ENCODE data around the gene PARD3.
A peak's percentile ranks its signal among the peaks of the same experiment; 100 is the strongest.

The PARD3 gene

DNA sequence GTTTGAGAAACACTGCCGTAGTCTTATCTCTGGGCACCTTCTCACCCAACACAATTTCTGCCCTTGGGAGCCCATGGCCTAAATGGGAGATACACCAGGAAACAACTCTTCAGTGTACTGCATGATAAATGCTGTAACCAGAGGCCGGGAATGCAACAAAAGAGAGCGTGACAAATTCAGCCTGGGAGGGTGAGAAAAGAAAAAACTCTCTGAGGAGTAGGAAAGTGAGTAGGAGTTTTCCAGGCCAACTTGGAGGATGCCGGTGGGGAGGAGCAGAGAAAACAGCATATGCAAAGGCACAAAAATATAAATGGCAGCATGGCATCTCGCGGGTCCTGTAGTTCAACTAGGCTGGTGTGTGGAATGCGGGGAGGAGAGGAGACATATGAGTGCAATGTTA is 624.5 kb downstream of the PARD3 start:
- H3K9me3 ChIP-seq (ENCODE audit: control insufficient read depth, low read length), result no peaks in the 10 kb centered on the region
- 56 to 59% methylated on average over 2 to 7 of the region's 7 CpGs for WGBS, 2 experiments (ENCODE audit: insufficient coverage in 2 of 2)
- no peak overlapping the region for H3K4me3 ChIP-seq (ENCODE audit: extremely low read depth, insufficient read depth, low read length, poor library complexity, severe bottlenecking)
- peaks cover 43% of the 10 kb centered on the region for H3K4me1 ChIP-seq (ENCODE audit: control insufficient read depth, insufficient read depth, low read length, poor library complexity, severe bottlenecking)
- H3K27ac ChIP-seq (ENCODE audit: low read depth, low read length, severe bottlenecking), result peak overlapping the region; percentile 47
- H3K36me3 ChIP-seq (ENCODE audit: control insufficient read depth, insufficient read depth, low read length), result no peaks in the 10 kb centered on the region

DNA sequence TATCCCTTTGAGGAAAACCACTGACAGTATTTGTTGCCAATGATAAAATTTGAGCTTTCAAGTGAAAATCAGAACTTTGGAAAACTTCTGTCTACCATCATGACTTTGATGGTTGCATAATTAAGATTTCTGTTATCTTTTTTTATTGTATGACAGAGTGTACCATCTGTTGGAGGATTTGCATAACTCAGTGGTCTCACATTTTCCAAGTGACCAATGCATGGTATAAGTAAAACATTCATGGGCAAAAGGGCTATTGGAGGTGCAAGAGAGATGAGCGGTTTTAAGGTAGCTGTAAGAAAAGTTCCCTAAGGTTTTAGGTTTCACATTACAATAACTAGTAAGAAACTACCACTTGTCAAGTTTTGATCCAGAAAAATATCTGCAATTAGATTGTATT is 625.3 kb downstream of the PARD3 start:
- no CpG with 5 or more reads among the region's 1 CpG for WGBS, 2 experiments (ENCODE audit: insufficient coverage in 2 of 2)
- no peaks in the 10 kb centered on the region for H3K36me3 ChIP-seq (ENCODE audit: control insufficient read depth, insufficient read depth, low read length)
- H3K27ac ChIP-seq (ENCODE audit: low read depth, low read length, severe bottlenecking), result no peak overlapping the region
- peaks cover 40% of the 10 kb centered on the region for H3K4me1 ChIP-seq (ENCODE audit: control insufficient read depth, insufficient read depth, low read length, poor library complexity, severe bottlenecking)
- no peak overlapping the region for H3K4me3 ChIP-seq (ENCODE audit: extremely low read depth, insufficient read depth, low read length, poor library complexity, severe bottlenecking)
- no peaks in the 10 kb centered on the region for H3K9me3 ChIP-seq (ENCODE audit: control insufficient read depth, low read length)

DNA sequence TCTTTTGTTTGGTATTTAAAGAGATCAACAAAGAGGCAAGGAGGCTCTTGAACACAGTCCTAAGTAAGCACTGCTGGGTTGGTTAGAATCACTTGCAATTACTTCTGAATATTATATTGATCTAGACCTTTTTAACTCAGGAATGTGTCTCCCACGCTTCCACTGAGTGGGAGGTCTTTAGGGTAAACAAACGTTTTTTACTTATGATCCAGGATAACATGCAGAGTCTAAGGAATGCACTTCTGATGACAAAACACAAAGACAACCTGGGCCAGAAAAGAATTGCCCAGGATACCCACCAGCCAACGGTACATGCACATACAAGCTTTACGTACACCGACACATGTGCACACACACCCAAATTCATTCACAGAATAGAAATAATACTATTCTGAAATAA is 626.9 kb downstream of the PARD3 start:
- no peak overlapping the region for H3K27ac ChIP-seq (ENCODE audit: low read depth, low read length, severe bottlenecking)
- no peak overlapping the region for H3K4me3 ChIP-seq (ENCODE audit: extremely low read depth, insufficient read depth, low read length, poor library complexity, severe bottlenecking)
- 75 to 87% methylated on average over 2 to 3 of the region's 5 CpGs for WGBS, 2 experiments (ENCODE audit: insufficient coverage in 2 of 2)
- peaks cover 31% of the 10 kb centered on the region for H3K4me1 ChIP-seq (ENCODE audit: control insufficient read depth, insufficient read depth, low read length, poor library complexity, severe bottlenecking)
- no peaks in the 10 kb centered on the region for H3K36me3 ChIP-seq (ENCODE audit: control insufficient read depth, insufficient read depth, low read length)
- H3K9me3 ChIP-seq (ENCODE audit: control insufficient read depth, low read length), result no peaks in the 10 kb centered on the region

DNA sequence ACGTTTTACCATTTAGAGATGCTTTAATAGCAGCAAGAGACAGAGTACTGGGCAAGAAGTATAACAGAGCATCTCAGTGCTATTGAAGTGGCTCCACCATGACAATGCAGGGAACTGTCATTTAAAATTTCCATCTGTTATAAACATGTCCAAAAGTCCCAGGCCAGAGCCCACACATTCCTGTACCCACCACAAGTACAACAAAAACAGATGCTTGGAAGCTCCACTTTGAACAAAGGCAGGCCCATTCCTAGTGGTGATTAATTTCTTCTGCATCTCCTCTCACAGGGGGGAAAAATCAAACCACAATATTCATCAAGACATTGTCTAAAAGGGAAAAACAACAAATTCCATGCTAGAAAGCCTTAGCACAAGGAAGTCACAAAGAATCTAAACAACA is 627.9 kb downstream of the PARD3 start:
- H3K9me3 ChIP-seq (ENCODE audit: control insufficient read depth, low read length), result no peaks in the 10 kb centered on the region
- no peaks in the 10 kb centered on the region for H3K36me3 ChIP-seq (ENCODE audit: control insufficient read depth, insufficient read depth, low read length)
- WGBS, 2 experiments (ENCODE audit: insufficient coverage in 2 of 2), result 64 to 88% methylated on average over 1 of the region's 1 CpG
- H3K4me1 ChIP-seq (ENCODE audit: control insufficient read depth, insufficient read depth, low read length, poor library complexity, severe bottlenecking), result peaks cover 31% of the 10 kb centered on the region
- H3K4me3 ChIP-seq (ENCODE audit: extremely low read depth, insufficient read depth, low read length, poor library complexity, severe bottlenecking), result no peak overlapping the region
- H3K27ac ChIP-seq (ENCODE audit: low read depth, low read length, severe bottlenecking), result peak overlapping the region; percentile 42

DNA sequence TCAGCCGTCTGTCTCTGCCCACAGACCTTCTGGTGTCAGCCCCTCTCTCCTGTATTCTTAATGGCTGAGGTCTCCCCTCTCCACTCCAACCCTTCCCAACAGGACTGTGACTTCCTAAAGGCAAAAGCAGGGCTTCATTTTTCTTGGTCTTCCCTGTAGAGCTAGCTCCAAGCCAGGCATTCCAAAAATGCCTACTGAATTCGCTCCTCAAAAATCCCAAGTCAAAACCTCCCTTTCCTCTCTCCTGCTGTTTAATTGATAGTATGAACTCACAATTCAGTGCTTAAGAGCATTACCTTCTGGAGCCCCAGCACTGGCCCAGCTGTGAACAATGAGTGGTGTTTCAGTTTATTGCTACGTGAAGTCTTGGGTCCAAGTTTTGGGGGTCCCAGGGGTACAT is 628.4 kb downstream of the PARD3 start:
- H3K36me3 ChIP-seq (ENCODE audit: control insufficient read depth, insufficient read depth, low read length), result no peaks in the 10 kb centered on the region
- H3K4me3 ChIP-seq (ENCODE audit: extremely low read depth, insufficient read depth, low read length, poor library complexity, severe bottlenecking), result no peak overlapping the region
- no peaks in the 10 kb centered on the region for H3K9me3 ChIP-seq (ENCODE audit: control insufficient read depth, low read length)
- peaks cover 30% of the 10 kb centered on the region for H3K4me1 ChIP-seq (ENCODE audit: control insufficient read depth, insufficient read depth, low read length, poor library complexity, severe bottlenecking)
- peak overlapping the region; percentile 42 for H3K27ac ChIP-seq (ENCODE audit: low read depth, low read length, severe bottlenecking)
- 73 to 94% methylated on average over 2 of the region's 3 CpGs for WGBS, 2 experiments (ENCODE audit: insufficient coverage in 2 of 2)

DNA sequence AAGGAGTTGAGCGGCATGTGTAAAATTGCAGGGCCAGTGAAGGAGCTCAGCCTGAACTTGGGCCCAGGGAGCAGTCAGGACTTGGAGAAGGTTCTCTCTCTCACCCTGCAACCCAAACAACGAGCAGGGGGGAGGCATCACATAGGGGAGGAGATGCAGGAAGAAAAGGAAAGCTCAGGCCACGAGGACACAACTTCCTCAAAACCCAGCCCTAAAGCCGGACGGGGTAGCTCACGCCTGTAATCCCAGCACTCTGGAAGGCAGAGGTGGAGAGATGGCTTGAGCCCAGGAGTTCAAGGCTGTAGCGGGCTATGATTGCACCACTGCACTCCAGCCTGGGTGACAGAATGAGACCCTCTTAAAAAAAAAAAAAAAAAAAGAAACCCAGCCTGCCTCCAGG is 629.1 kb downstream of the PARD3 start:
- no peaks in the 10 kb centered on the region for H3K36me3 ChIP-seq (ENCODE audit: control insufficient read depth, insufficient read depth, low read length)
- H3K4me1 ChIP-seq (ENCODE audit: control insufficient read depth, insufficient read depth, low read length, poor library complexity, severe bottlenecking), result peaks cover 23% of the 10 kb centered on the region
- no peak overlapping the region for H3K27ac ChIP-seq (ENCODE audit: low read depth, low read length, severe bottlenecking)
- H3K4me3 ChIP-seq (ENCODE audit: extremely low read depth, insufficient read depth, low read length, poor library complexity, severe bottlenecking), result no peak overlapping the region
- H3K9me3 ChIP-seq (ENCODE audit: control insufficient read depth, low read length), result no peaks in the 10 kb centered on the region
- WGBS, 2 experiments (ENCODE audit: insufficient coverage in 2 of 2), result 89 to 94% methylated on average over 2 to 4 of the region's 7 CpGs

DNA sequence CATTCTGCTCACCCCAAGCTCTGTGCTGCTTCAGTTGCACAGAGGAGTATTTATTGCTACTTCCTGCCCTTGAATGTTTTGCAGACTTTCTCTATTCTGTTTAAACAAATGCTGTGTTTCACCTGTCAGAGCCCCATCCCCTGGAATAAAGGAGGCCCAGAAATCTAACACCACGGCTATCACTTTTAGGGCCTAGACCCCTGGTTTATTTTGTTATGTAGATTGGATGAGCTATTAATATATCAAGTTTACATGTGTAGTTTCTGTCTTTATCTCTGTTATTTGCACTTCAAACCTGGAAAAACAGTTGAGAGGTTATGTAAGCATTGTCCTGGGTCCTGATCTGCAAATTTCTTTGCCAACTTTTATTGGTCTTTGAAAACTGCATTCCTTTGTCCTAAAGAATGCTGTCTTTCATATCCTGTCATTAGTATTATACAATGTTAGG is 630.1 kb downstream of the PARD3 start:
- no CpG with 5 or more reads among the region's 1 CpG for WGBS, 2 experiments (ENCODE audit: insufficient coverage in 2 of 2)
- H3K27ac ChIP-seq (ENCODE audit: low read depth, low read length, severe bottlenecking), result peak overlapping the region; percentile 73
- H3K4me1 ChIP-seq (ENCODE audit: control insufficient read depth, insufficient read depth, low read length, poor library complexity, severe bottlenecking), result peaks cover 15% of the 10 kb centered on the region
- no peak overlapping the region for H3K4me3 ChIP-seq (ENCODE audit: extremely low read depth, insufficient read depth, low read length, poor library complexity, severe bottlenecking)
- no peaks in the 10 kb centered on the region for H3K36me3 ChIP-seq (ENCODE audit: control insufficient read depth, insufficient read depth, low read length)
- no peaks in the 10 kb centered on the region for H3K9me3 ChIP-seq (ENCODE audit: control insufficient read depth, low read length)

DNA sequence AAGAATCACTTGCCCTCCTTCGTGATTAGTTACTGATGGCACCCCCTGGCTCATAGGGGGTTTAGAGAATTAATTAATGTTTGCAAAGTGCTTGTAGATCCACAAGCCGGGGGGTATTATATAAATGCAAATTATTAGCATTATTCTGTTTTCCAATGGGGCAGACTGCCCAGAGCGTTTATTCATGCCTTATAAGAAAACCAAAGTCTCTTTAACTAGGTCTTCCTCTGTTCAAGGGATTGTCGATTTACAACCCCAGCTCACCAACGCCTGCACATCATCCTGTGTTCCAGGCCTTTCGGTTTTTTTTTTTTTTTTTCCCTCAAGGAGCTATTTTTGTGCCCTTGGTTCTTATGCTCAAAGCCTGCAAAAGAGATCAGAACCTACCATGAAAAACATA is 630.7 kb downstream of the PARD3 start:
- Histone ChIP-seq H3K9me3 (ENCODE audit: control insufficient read depth, low read length) (no peaks in the 10 kb centered on the region), H3K27ac (ENCODE audit: low read depth, low read length, severe bottlenecking) (peak overlapping the region; percentile 73), H3K4me1 (ENCODE audit: control insufficient read depth, insufficient read depth, low read length, poor library complexity, severe bottlenecking) (peaks cover 16% of the 10 kb centered on the region), H3K4me3 (ENCODE audit: extremely low read depth, insufficient read depth, low read length, poor library complexity, severe bottlenecking) (no peak overlapping the region), H3K36me3 (ENCODE audit: control insufficient read depth, insufficient read depth, low read length) (no peaks in the 10 kb centered on the region)
- 59 to 60% methylated on average over 3 of the region's 6 CpGs for WGBS, 2 experiments (ENCODE audit: insufficient coverage in 2 of 2)

DNA sequence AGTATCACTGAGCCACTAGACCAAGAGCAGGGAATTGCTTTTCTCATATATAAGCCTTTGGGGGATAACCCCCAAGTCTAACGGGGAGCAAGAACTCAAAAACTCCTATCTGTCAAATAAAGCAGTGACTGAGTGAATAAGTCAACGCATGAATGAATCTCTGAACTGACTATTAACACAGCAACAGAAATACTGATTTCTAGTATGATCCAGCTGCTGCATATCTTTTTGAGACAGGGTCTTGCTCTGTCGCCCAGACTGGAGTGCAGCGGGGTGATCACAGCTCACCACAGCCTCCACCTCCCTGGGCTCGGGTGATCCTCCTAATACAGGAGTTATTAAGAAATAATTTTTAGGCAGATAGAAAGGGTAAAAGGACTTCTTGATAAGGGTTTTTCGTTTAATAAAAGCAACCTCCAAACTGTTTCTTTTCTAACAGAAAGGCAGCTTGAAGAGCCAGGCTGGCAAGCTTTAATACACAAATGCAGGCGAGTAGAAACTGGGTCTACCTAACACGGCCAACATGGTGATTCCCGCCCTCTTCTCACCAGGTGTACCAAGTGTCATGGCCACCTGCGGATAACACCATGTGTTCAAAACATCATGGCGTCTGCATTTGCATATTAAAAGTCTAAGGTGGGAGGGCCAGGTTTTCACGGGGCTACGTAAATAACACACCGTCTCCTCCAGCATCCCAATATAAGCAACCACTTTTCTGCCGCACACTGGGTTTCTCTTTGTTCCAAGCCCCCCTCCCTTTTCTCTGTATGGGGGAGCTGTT is 631.9 kb downstream of the PARD3 start:
- Histone ChIP-seq H3K4me1 (ENCODE audit: control insufficient read depth, insufficient read depth, low read length, poor library complexity, severe bottlenecking) (peaks cover 27% of the 10 kb centered on the region), H3K27ac (ENCODE audit: low read depth, low read length, severe bottlenecking) (no peak overlapping the region), H3K36me3 (ENCODE audit: control insufficient read depth, insufficient read depth, low read length) (no peaks in the 10 kb centered on the region), H3K4me3 (ENCODE audit: extremely low read depth, insufficient read depth, low read length, poor library complexity, severe bottlenecking) (no peak overlapping the region), H3K9me3 (ENCODE audit: control insufficient read depth, low read length) (no peaks in the 10 kb centered on the region)
- WGBS, 2 experiments (ENCODE audit: insufficient coverage in 2 of 2), result 73 to 82% methylated on average over 8 to 10 of the region's 15 CpGs

DNA sequence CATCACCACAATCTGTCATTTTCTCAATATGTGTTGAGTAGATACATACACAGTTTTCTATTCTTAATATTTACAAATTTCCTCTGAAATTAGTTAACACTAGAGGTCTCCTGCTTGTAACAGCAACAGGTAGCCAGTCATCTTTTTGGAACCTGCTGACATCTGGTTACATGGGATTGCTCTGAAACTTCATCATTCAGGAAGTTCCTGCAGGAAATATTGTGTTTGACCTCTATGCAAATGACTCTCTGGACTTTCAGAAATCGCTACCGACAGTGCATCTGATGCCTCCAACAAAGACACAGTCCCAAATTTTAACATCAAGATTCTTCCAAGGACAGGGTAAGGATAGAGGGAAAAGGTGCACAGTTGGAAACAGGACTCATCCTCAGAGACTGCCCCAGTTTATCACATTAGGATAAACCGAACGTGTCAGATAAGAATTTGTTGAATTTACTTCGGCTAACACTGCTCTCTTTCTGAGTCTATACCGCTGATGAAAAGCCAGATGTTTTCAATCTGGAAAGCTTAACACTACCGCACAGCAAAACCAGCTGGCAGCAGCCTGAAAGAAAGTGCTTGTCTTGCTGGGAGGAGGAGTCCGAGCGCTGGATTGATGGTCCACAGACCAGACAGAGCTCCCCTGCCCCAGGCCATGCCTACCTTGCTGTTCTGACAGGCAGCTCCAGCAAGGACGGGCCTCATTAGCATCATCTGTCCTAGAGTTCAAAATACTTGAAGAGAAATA is 633.4 kb downstream of the PARD3 start:
- no peaks in the 10 kb centered on the region for H3K9me3 ChIP-seq (ENCODE audit: control insufficient read depth, low read length)
- no peak overlapping the region for H3K4me3 ChIP-seq (ENCODE audit: extremely low read depth, insufficient read depth, low read length, poor library complexity, severe bottlenecking)
- peaks cover 27% of the 10 kb centered on the region for H3K4me1 ChIP-seq (ENCODE audit: control insufficient read depth, insufficient read depth, low read length, poor library complexity, severe bottlenecking)
- no peaks in the 10 kb centered on the region for H3K36me3 ChIP-seq (ENCODE audit: control insufficient read depth, insufficient read depth, low read length)
- WGBS, 2 experiments (ENCODE audit: insufficient coverage in 2 of 2), result 68 to 74% methylated on average over 7 to 8 of the region's 10 CpGs
- H3K27ac ChIP-seq (ENCODE audit: low read depth, low read length, severe bottlenecking), result no peak overlapping the region

DNA sequence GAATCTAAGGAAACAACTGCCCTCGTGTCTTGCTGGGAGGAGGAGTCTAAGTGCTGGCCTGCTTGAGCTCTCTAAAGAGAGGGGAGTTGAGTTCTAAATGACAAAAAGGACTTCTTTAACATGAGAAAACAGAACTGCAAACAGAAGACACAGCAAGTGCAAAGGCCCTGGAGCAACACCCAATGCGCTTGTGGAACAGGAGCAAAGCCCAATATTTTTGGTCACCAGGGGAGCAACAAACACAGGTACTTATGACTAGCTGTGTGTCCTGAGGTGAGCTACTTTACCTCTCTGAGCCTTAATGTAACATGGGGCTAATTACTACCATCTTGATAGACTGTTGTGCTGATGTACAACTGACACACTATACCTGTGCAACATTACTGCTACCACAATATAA is 634.3 kb downstream of the PARD3 start:
- 70 to 100% methylated on average over 1 to 2 of the region's 2 CpGs for WGBS, 2 experiments (ENCODE audit: insufficient coverage in 2 of 2)
- H3K27ac ChIP-seq (ENCODE audit: low read depth, low read length, severe bottlenecking), result no peak overlapping the region
- peaks cover 21% of the 10 kb centered on the region for H3K4me1 ChIP-seq (ENCODE audit: control insufficient read depth, insufficient read depth, low read length, poor library complexity, severe bottlenecking)
- H3K4me3 ChIP-seq (ENCODE audit: extremely low read depth, insufficient read depth, low read length, poor library complexity, severe bottlenecking), result no peak overlapping the region
- no peaks in the 10 kb centered on the region for H3K36me3 ChIP-seq (ENCODE audit: control insufficient read depth, insufficient read depth, low read length)
- H3K9me3 ChIP-seq (ENCODE audit: control insufficient read depth, low read length), result no peaks in the 10 kb centered on the region
